ENCODE results near the gene JPH3.

Gene JPH3

DNA sequence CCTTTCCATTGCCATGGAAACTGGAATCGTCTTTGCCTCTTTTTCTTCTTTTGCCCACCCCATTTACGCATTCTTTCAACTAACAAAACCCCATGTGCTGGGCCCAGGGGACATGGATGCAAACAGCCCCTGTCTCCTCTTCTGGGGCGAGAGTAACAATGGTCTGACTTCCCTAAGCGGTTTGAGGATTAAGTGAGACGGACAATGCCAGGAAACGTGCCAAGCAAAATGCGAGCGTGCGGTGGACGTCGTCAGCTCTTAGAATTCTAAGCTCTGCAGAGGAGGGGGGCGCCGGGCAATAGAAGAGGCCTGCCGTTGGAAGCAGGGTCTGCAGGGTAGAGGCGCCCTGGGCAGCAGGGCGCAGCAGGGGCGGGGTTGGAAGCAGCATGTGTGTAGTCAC, 42.4 kb upstream of the JPH3 start:
- no peak for DNase-seq (ENCODE audit: low read depth)
- TF ChIP-seq, protein P1, sequence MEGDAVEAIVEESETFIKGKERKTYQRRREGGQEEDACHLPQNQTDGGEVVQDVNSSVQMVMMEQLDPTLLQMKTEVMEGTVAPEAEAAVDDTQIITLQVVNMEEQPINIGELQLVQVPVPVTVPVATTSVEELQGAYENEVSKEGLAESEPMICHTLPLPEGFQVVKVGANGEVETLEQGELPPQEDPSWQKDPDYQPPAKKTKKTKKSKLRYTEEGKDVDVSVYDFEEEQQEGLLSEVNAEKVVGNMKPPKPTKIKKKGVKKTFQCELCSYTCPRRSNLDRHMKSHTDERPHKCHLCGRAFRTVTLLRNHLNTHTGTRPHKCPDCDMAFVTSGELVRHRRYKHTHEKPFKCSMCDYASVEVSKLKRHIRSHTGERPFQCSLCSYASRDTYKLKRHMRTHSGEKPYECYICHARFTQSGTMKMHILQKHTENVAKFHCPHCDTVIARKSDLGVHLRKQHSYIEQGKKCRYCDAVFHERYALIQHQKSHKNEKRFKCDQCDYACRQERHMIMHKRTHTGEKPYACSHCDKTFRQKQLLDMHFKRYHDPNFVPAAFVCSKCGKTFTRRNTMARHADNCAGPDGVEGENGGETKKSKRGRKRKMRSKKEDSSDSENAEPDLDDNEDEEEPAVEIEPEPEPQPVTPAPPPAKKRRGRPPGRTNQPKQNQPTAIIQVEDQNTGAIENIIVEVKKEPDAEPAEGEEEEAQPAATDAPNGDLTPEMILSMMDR (IDR thresholded peaks at IDR 0.05; ENCODE audit: low read length, missing control alignments), result no peak
- no peak overlapping the region for H3K4me3 ChIP-seq (replicated peaks; ENCODE audit: low read depth, low read length)

DNA sequence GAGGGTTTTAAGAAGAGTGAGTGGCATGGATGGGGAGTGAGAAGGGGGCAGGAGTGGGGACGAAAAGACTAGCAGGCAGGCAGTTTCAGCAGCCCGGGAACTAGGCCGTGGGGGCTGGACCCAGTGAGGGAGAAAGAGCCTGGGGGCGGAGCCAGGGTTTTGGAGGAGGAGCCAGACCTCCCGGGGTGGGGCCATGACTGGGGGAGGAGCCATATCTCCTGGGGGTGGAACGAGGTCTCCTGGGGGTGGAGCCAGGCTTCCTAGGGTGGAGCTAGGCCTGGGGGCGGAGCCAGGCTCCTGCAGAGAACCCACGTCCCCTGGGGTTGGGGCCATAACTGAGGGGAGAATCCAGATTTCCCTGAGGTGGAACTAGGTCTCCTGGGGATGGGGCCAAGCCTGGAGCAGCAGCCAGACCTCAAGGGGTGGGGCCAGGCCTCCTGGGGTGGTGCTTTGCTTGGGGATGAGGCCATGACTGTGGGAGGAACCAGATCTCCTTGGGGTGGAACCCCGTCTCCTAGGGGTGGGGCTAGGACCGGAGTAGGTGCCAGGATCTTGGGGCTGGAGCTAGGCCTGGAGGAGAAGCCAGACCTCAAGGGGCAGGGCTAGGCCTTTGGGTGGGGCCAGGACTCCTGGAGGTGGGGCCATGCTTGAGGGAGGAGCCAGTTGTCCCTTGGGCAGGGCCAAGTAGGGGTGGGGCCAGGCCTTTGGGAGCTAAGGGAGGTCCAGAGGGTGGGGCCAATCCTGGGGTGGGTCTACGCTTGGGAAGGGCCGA, 41.7 kb upstream of the JPH3 start:
- H3K4me3 ChIP-seq (replicated peaks; ENCODE audit: low read depth, low read length), result no peak overlapping the region
- TF ChIP-seq, protein P1 (IDR thresholded peaks at IDR 0.05; ENCODE audit: low read length, missing control alignments), result no peak
- DNase-seq (ENCODE audit: low read depth), result no peak

DNA sequence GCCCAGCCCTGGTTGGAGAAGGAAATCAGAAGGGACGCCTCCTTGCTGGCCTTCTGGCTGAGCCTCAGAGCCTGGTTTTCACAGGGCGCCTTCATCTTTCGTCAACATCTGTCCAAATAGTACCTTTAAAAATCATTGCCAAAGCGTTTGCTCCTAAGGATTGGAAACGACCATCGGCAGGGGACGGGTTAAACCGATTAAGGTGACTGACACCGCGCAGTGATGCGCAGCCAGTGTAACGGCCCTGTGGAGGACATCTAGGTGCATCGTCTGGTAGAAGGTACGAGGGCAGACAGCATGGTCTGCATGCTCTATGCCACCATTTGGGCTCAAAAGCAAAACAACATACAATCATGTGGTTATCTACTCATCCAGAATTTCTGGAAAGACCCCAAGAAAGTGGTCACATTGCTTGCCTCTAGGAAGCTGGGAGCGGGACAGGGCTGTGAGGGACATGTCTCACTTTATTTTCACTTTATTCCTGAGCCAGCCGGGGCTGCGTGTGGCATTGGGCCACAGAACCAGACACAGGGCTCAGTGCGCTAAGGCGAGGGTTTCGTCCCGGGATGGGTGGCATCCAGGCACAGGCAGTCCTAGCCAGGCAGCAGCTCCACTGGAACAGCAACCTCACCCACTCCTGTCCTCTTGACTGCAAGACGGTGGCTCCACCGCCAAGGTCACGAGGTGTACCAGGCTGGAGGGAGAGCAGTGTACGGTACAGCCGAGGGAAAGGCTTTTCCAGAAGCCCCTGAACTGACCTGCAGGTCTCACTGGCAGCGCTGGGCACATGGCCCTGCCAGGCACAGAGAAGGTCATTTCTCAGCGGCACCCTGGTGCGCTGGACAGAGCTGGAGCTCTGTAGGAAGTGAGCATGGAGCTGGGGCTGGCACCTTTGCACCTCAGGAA, 40.9 kb upstream of the JPH3 start:
- H3K4me3 ChIP-seq (replicated peaks; ENCODE audit: low read depth, low read length), result no peak overlapping the region
- TF ChIP-seq, protein P1 (IDR thresholded peaks at IDR 0.05; ENCODE audit: low read length, missing control alignments), result no peak
- DNase-seq (ENCODE audit: low read depth), result no peak

DNA sequence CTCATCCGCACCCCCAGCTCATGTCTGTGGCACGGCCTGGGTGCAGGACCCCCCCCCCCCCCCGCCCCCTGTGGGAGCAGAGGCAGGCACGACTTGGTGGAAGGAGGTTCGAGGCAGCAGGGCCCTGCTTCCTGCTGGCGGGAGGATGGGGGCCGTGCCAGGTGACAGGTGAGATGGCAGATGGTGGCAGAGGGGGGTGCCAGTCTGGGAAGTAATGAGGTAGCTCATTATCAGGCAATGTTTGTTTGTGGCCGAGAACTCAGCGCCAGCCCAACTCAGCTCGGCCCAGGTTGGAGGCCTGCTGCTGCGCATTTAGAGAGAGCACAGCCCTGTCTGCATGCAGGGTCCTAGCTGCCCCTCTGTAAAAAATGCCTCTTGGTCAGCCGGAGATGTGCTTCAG, 40.1 kb upstream of the JPH3 start:
- no peak for DNase-seq (ENCODE audit: low read depth)
- TF ChIP-seq, protein P1 (IDR thresholded peaks at IDR 0.05; ENCODE audit: low read length, missing control alignments), result no peak
- no peak overlapping the region for H3K4me3 ChIP-seq (replicated peaks; ENCODE audit: low read depth, low read length)

DNA sequence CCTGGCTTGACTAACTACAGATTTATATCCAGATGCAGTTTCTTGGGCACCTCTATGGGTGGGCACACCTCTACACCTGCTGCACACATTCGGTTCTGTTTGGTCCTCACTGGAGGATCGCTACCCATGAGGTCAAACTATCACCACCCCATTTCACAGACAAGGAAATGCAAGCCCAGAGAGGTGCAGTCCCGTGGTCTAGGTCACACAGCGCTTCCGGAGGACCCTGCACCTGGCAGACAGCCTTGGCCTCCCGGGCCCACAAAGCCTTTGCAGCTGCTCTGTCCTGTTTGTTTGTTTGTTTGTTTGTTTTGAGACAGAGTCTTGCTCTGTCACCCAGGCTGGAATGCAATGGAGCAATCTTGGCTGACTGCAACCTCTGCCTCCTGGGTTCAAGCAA, 39.3 kb upstream of the JPH3 start:
- H3K4me3 ChIP-seq (replicated peaks; ENCODE audit: low read depth, low read length), result no peak overlapping the region
- TF ChIP-seq, protein P1 (IDR thresholded peaks at IDR 0.05; ENCODE audit: low read length, missing control alignments), result no peak

DNA sequence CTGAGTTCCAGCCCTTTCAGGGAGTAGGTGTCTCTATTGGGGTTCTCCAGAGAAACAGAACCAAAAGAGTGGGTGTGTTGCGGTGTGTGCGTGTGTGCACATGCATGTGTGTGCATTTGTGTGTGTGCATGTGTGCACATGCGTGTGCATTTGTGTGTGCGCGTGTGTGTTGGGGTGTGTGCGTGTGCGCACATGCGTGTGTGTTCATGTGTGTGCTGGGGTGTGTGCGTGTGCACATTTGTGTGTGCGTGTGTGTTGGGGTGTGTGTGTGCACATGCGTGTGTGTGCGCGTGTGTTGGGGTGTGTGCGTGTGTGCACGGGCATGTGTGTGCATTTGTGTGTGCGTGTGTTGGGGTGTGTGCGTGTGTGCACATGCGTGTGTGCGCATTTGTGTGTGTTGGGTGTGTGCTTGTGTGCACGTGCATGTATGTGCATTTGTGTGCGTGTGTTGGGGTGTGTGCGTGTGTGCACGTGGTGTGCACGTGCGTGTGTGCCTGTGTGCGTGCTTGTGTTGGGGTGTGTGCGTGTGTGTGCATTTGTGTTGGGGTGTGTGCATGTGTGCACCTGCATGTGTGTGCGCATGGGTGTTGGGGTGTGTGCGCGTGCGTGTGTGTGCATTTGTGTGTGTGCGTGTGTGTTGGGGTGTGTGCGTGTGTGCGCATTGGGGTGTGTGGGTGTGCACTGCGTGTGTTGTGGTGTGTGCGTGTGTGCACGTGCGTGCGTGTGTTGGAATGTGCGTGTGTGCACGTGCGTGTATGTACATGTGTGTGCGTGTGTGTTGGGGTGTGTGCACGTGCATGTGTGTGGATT, 38.4 kb upstream of the JPH3 start:
- DNase-seq (ENCODE audit: low read depth), result no peak
- TF ChIP-seq, protein P1 (IDR thresholded peaks at IDR 0.05; ENCODE audit: low read length, missing control alignments), result no peak
- no peak overlapping the region for H3K4me3 ChIP-seq (replicated peaks; ENCODE audit: low read depth, low read length)

More for the DNA sequence above, 39.3 kb upstream of the JPH3 start:
- DNase-seq (ENCODE audit: low read depth), result no peak

Measured in fibroblast of pulmonary artery (primary cell).